GM18499 (cell line): ENCODE results near the gene IL6ST.
A peak's percentile ranks its signal among the peaks of the same experiment; 100 is the strongest.

ENCODE experiments used
- ATAC-seq: cut with Tn5 transposase; IDR thresholded peaks from one replicate; pipeline ENCODE4 v1.9.1; 2021; ENCODE audit warnings: moderate number of reproducible peaks; ENCODE audit not compliant: insufficient read depth, unreplicated experiment

Gene IL6ST

GRCh38 chr5:55923865-55924500 is 70.8 kb downstream of the IL6ST start:
- no peak for ATAC-seq

GRCh38 chr5:55923177-55923771 is 71.5 kb downstream of the IL6ST start:
- no peak for ATAC-seq

- no peak for ATAC-seq
Measured at GRCh38 chr5:55921617-55922016, 73.1 kb downstream of the IL6ST start.

- no peak for ATAC-seq
Measured at GRCh38 chr5:55920784-55921183, 74.0 kb downstream of the IL6ST start.

GRCh38 chr5:55919625-55920024 is 75.1 kb downstream of the IL6ST start:
- no peak for ATAC-seq

GRCh38 chr5:55918087-55919035 is 76.4 kb downstream of the IL6ST start:
- no peak for ATAC-seq

GRCh38 chr5:55917402-55918086 is 77.2 kb downstream of the IL6ST start:
- ATAC-seq = no peak

GRCh38 chr5:55916986-55917385 is 77.8 kb downstream of the IL6ST start:
- ATAC-seq = no peak

- no peak for ATAC-seq
Measured at GRCh38 chr5:55915783-55916182, 79.0 kb downstream of the IL6ST start.

GRCh38 chr5:55914971-55915370 is 79.8 kb downstream of the IL6ST start:
- no peak for ATAC-seq

GRCh38 chr5:55913466-55914413 is 81.0 kb downstream of the IL6ST start:
- ATAC-seq = peak; percentile 88

GRCh38 chr5:55911784-55912653 is 82.7 kb downstream of the IL6ST start:
- ATAC-seq = no peak

- no peak for ATAC-seq
Measured at GRCh38 chr5:55908804-55909203, 86.0 kb downstream of the IL6ST start.

- ATAC-seq = no peak
Measured at GRCh38 chr5:55907927-55908326, 86.8 kb downstream of the IL6ST start.

- ATAC-seq = no peak
Measured at GRCh38 chr5:55905251-55905650, 89.5 kb downstream of the IL6ST start.

- no peak for ATAC-seq
Measured at GRCh38 chr5:55904152-55904551, 90.6 kb downstream of the IL6ST start.

- peak; percentile 77 for ATAC-seq
Measured at GRCh38 chr5:55903121-55903701, 91.6 kb downstream of the IL6ST start.

GRCh38 chr5:55902696-55903095 is 92.1 kb downstream of the IL6ST start:
- no peak for ATAC-seq
